Left lung (tissue), 10 donors: ENCODE results near the gene HBB. TPM values are rescaled to one million over a fixed set of nuclear protein-coding genes. Genes with fewer than 3 reads are reported as not detected.

Source experiments
- ATAC-seq: fragments of 200-7000 bp; cut with Tn5 transposase; one replicate; pipeline ENCODE4 v1.9.1; 2020; ENCODE audit warnings: moderate library complexity
- DNase-seq, 4 donors: peaks; one replicate each; pipeline ENCODE4 v3.0.0-alpha.2; 2013 to 2020
- H3K27ac ChIP-seq, 2 donors: fragments of 200-600 bp; sonication (generic) in 1 of 2; one replicate each; pipeline versions ENCODE4 v1.5.0 to v1.8.0; 2020 to 2021
- H3K27me3 ChIP-seq, 2 donors: fragments of 200-600 bp; sonication (generic) in 1 of 2; one replicate each; pipeline versions ENCODE4 v1.5.0 to v1.8.0; 2020 to 2021
- H3K36me3 ChIP-seq, 2 donors: fragments of 200-600 bp; sonication (generic) in 1 of 2; one replicate each; pipeline versions ENCODE4 v1.5.0 to v1.8.0; 2020 to 2021
- H3K4me1 ChIP-seq, 2 donors: fragments of 200-600 bp; one replicate each; pipeline ENCODE4 v1.8.0; 2021
- H3K4me3 ChIP-seq, 2 donors: fragments of 200-600 bp; sonication (generic) in 1 of 2; one replicate each; pipeline versions ENCODE4 v1.5.0 to v1.8.0; 2020 to 2021; ENCODE audit warnings: mild to moderate bottlenecking in 1 of 2
- H3K9me3 ChIP-seq, 2 donors: fragments of 200-600 bp; sonication (generic) in 1 of 2; one replicate each; pipeline versions ENCODE4 v1.5.0 to v1.8.0; 2020 to 2021
- intact Hi-C, 2 donors: fragments of 100-400 bp; cut with DNase I; formaldehyde crosslinking; loops; one replicate each; pipeline versions ENCODE4 v1.11.2 to v1.14.2; 2022
- polyA plus RNA-seq, 6 donors: library from polyadenylated mRNA; unstranded; fragments of 120-200 nt; gene quantifications; one replicate each; pipeline ENCODE4 v1.2.1, GENCODE V29; 2013; ENCODE audit not compliant: insufficient read length in 6 of 6
- total RNA-seq, 2 donors: library from RNA; stranded (reverse); fragmentation: NEBNext Ultra II Directional; extraction: Animal tissue kit (Norgen Biotek cat#: 25700); gene quantifications; one replicate each; pipeline ENCODE4 v1.2.1, GENCODE V29; 2021
- TF ChIP-seq, protein P1 (sequence below), 2 donors: fragments of 200-600 bp; sonication (generic) in 1 of 2; IDR thresholded peaks; one replicate each; pipeline versions ENCODE4 v1.5.0 to v1.8.0; 2021; ENCODE audit warnings: antibody characterized with exemption in 2 of 2
- donor health status: DM: no; HTN: yes; CAD: no.
- donor health status: DM: no; HTN: no; CAD: no.

The HBB gene
- total and polyA plus RNA-seq, 8 donors = 137 to 967 (median 260) TPM

DNA sequence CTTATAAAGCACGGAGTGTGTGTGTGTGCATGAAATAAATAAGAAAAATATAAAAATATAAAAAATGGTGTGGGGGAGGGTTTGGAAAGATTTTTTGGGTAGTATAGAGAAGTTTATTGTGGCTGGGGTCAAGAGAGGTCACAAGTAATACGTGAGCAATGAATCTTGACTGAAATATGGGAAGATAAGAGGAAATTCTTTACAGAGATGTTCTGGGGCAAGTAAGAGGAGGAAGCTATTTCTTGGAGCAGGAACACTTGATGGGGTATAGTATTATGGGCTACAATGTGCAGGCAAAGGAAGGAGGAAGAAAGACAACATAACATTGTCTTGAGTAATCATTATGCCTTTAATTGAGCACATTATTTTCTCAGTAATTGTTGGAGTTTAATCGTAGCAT, 5.3 kb upstream of the HBB start:
- no peak overlapping the region for H3K27ac ChIP-seq
- H3K9me3 ChIP-seq = no peaks in the 10 kb centered on the region
- no peaks in the 10 kb centered on the region for H3K27me3 ChIP-seq
- TF ChIP-seq, protein P1, sequence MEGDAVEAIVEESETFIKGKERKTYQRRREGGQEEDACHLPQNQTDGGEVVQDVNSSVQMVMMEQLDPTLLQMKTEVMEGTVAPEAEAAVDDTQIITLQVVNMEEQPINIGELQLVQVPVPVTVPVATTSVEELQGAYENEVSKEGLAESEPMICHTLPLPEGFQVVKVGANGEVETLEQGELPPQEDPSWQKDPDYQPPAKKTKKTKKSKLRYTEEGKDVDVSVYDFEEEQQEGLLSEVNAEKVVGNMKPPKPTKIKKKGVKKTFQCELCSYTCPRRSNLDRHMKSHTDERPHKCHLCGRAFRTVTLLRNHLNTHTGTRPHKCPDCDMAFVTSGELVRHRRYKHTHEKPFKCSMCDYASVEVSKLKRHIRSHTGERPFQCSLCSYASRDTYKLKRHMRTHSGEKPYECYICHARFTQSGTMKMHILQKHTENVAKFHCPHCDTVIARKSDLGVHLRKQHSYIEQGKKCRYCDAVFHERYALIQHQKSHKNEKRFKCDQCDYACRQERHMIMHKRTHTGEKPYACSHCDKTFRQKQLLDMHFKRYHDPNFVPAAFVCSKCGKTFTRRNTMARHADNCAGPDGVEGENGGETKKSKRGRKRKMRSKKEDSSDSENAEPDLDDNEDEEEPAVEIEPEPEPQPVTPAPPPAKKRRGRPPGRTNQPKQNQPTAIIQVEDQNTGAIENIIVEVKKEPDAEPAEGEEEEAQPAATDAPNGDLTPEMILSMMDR (IDR thresholded peaks at IDR 0.05) = no peak
- no peaks in the 10 kb centered on the region for H3K4me1 ChIP-seq
- H3K36me3 ChIP-seq = no peaks in the 10 kb centered on the region
- ATAC-seq = no peak
- DNase-seq = no peak
- intact Hi-C loops = no loop called here
- H3K4me3 ChIP-seq = no peak overlapping the region

DNA sequence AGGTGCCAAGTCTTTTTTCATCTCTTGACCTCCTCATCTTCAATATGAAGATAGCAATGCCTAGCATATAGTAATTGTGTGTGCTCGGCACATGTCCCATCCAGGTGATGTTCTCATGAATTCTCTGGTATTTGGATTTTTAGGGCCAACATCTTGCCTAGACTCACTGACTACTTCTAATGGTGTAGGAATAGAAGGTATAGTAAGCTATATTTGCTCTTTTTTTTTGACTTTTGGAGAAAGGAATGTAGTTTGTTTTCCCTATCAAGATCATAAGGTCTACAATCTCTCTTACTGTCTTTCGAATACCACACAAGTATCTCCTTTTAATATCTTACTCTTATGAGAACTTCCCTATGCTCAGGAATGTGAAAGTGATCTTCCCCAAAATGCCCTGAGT, 4.2 kb upstream of the HBB start:
- H3K4me1 ChIP-seq = no peaks in the 10 kb centered on the region
- no peaks in the 10 kb centered on the region for H3K27me3 ChIP-seq
- no peak overlapping the region for H3K27ac ChIP-seq
- intact Hi-C loops = no loop called here
- H3K4me3 ChIP-seq = no peak overlapping the region
- TF ChIP-seq, protein P1 (IDR thresholded peaks at IDR 0.05) = no peak
- DNase-seq (no peak), ATAC-seq (no peak)
- no peaks in the 10 kb centered on the region for H3K9me3 ChIP-seq
- H3K36me3 ChIP-seq = no peaks in the 10 kb centered on the region

DNA sequence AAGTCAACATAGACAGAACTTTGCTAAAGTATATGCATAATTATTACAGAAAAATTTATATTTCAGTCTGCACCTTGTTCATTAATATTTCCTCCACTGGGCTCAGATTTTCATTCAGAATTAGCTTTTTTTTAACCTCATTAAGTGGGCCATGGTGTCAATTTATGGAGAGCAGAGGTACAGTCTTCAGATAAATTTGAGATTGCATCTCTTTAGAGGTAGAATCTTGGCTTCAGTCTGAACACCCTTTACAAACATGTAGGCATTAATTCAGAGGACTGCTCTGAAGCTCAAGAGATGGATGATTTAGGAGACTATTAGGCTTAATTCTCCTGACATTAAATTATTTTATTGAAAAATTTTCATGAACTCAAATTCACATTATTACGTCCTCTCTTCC, 3.4 kb upstream of the HBB start:
- no peaks in the 10 kb centered on the region for H3K36me3 ChIP-seq
- H3K9me3 ChIP-seq = no peaks in the 10 kb centered on the region
- H3K27me3 ChIP-seq = no peaks in the 10 kb centered on the region
- no peak for ATAC-seq
- H3K4me1 ChIP-seq = no peaks in the 10 kb centered on the region
- no peak overlapping the region for H3K27ac ChIP-seq
- TF ChIP-seq, protein P1 (IDR thresholded peaks at IDR 0.05) = no peak
- DNase-seq = no peak
- no peak overlapping the region for H3K4me3 ChIP-seq
- intact Hi-C loops = no loop called here

DNA sequence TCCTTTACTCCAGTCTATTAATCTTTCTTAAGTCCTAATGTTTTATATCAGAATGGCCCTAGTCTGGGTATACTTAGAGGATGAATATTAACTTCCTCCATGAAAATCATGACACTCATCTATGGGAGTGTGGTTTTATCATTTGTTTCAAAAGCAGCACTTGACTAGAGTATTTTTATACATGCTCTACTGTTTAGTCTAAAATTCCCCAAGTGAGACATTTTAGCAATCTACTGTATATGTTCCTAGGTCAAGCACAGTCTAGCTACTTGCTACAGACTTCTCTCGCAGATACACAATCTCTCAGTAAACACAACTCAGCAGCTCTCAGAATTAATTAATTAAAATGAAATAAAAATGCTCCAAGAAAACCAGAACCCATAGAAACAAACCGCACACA, 2.9 kb upstream of the HBB start:
- DNase-seq (no peak), ATAC-seq (no peak)
- TF ChIP-seq, protein P1 (IDR thresholded peaks at IDR 0.05) = no peak
- no peak overlapping the region for H3K4me3 ChIP-seq
- no peak overlapping the region for H3K27ac ChIP-seq
- intact Hi-C loops = no loop called here
- H3K36me3 ChIP-seq = no peaks in the 10 kb centered on the region
- no peaks in the 10 kb centered on the region for H3K4me1 ChIP-seq
- H3K9me3 ChIP-seq = no peaks in the 10 kb centered on the region
- H3K27me3 ChIP-seq = no peaks in the 10 kb centered on the region

DNA sequence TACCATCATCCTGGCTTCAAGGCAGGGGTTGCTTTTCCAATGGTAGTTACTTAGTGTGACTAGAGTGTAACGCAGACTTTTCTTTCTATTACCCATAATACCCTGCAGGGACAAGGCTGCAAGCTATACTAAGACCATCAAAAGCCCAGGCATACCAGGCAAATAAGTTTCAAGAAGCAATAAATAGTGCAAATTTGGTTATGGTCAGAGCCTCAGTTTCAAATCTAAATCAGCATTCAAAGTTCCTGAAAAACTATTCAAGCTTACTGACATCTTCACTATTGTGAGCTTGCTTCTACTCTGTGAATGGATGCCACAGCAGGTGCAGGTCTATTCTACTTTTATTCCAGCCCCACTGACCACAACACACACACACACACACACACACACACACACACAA, 2.5 kb upstream of the HBB start:
- TF ChIP-seq, protein P1 (IDR thresholded peaks at IDR 0.05) = no peak
- Histone ChIP-seq H3K4me1 (no peaks in the 10 kb centered on the region), H3K4me3 (no peak overlapping the region), H3K9me3 (no peaks in the 10 kb centered on the region), H3K27me3 (no peaks in the 10 kb centered on the region), H3K27ac (no peak overlapping the region), H3K36me3 (no peaks in the 10 kb centered on the region)
- ATAC-seq (no peak), DNase-seq (no peak)
- intact Hi-C loops = no loop called here
